Left lung (tissue), 10 donors: ENCODE data around the gene IL19. TPM values are rescaled to one million over a fixed set of nuclear protein-coding genes. Genes with fewer than 3 reads are reported as not detected.

Source experiments
- ATAC-seq: fragments of 200-7000 bp; cut with Tn5 transposase; one replicate; pipeline ENCODE4 v1.9.1; 2020; ENCODE audit warnings: moderate library complexity
- DNase-seq, 4 donors: peaks; one replicate each; pipeline ENCODE4 v3.0.0-alpha.2; 2013 to 2020
- H3K27ac ChIP-seq, 2 donors: fragments of 200-600 bp; sonication (generic) in 1 of 2; one replicate each; pipeline versions ENCODE4 v1.5.0 to v1.8.0; 2020 to 2021
- H3K27me3 ChIP-seq, 2 donors: fragments of 200-600 bp; sonication (generic) in 1 of 2; one replicate each; pipeline versions ENCODE4 v1.5.0 to v1.8.0; 2020 to 2021
- H3K36me3 ChIP-seq, 2 donors: fragments of 200-600 bp; sonication (generic) in 1 of 2; one replicate each; pipeline versions ENCODE4 v1.5.0 to v1.8.0; 2020 to 2021
- H3K4me1 ChIP-seq, 2 donors: fragments of 200-600 bp; one replicate each; pipeline ENCODE4 v1.8.0; 2021
- H3K4me3 ChIP-seq, 2 donors: fragments of 200-600 bp; sonication (generic) in 1 of 2; one replicate each; pipeline versions ENCODE4 v1.5.0 to v1.8.0; 2020 to 2021; ENCODE audit warnings: mild to moderate bottlenecking in 1 of 2
- H3K9me3 ChIP-seq, 2 donors: fragments of 200-600 bp; sonication (generic) in 1 of 2; one replicate each; pipeline versions ENCODE4 v1.5.0 to v1.8.0; 2020 to 2021
- CTCF ChIP-seq, 2 donors: fragments of 200-600 bp; sonication (generic) in 1 of 2; IDR thresholded peaks; one replicate each; pipeline versions ENCODE4 v1.5.0 to v1.8.0; 2021; ENCODE audit warnings: antibody characterized with exemption in 2 of 2
- intact Hi-C, 2 donors: fragments of 100-400 bp; cut with DNase I; formaldehyde crosslinking; loops; one replicate each; pipeline versions ENCODE4 v1.11.2 to v1.14.2; 2022
- polyA plus RNA-seq, 6 donors: library from polyadenylated mRNA; unstranded; fragments of 120-200 nt; gene quantifications; one replicate each; pipeline ENCODE4 v1.2.1, GENCODE V29; 2013; ENCODE audit not compliant: insufficient read length in 6 of 6
- total RNA-seq, 2 donors: library from RNA; stranded (reverse); fragmentation: NEBNext Ultra II Directional; extraction: Animal tissue kit (Norgen Biotek cat#: 25700); gene quantifications; one replicate each; pipeline ENCODE4 v1.2.1, GENCODE V29; 2021
- donor health status: DM: no; HTN: yes; CAD: no.
- donor health status: DM: no; HTN: no; CAD: no.

The IL19 gene
- total and polyA plus RNA-seq, 8 donors, result not detected

GRCh38 chr1:206804156-206804737, 33.7 kb downstream of the IL19 start:
- DNase-seq (no peak), ATAC-seq (no peak)
- no peak overlapping the region for H3K4me3 ChIP-seq
- H3K27me3 ChIP-seq, result no peaks in the 10 kb centered on the region
- no peaks in the 10 kb centered on the region for H3K36me3 ChIP-seq
- no peaks in the 10 kb centered on the region for H3K4me1 ChIP-seq
- H3K9me3 ChIP-seq, result no peaks in the 10 kb centered on the region
- intact Hi-C loops, result no loop called here
- no peak overlapping the region for H3K27ac ChIP-seq
- no peak for TF ChIP-seq CTCF (IDR thresholded peaks at IDR 0.05)

- TF ChIP-seq CTCF (IDR thresholded peaks at IDR 0.05), result no peak
- H3K4me3 ChIP-seq, result no peak overlapping the region
- intact Hi-C loops, result no loop called here
- DNase-seq, result no peak
- no peak overlapping the region for H3K27ac ChIP-seq
- ATAC-seq, result no peak
- H3K27me3 ChIP-seq, result no peaks in the 10 kb centered on the region
- no peaks in the 10 kb centered on the region for H3K9me3 ChIP-seq
- no peaks in the 10 kb centered on the region for H3K4me1 ChIP-seq
- H3K36me3 ChIP-seq, result no peaks in the 10 kb centered on the region
These were observed 34.8 kb downstream of the IL19 start for GRCh38 chr1:206805357-206805756.

GRCh38 chr1:206808615-206809014, 38.0 kb downstream of the IL19 start:
- peak; percentile 76 for ATAC-seq
- no peak overlapping the region for H3K4me3 ChIP-seq
- H3K4me1 ChIP-seq, result no peaks in the 10 kb centered on the region
- DNase-seq, result peak in 1 of 4 donors; percentile 21
- H3K27ac ChIP-seq, result no peak overlapping the region
- intact Hi-C loops, result no loop called here
- H3K36me3 ChIP-seq, result no peaks in the 10 kb centered on the region
- peaks cover 0 to 13% of the 10 kb centered on the region in 2 donors for H3K9me3 ChIP-seq
- TF ChIP-seq CTCF (IDR thresholded peaks at IDR 0.05), result peak in 1 of 2 donors; percentile 23
- H3K27me3 ChIP-seq, result no peaks in the 10 kb centered on the region

GRCh38 chr1:206809504-206810084, 39.0 kb downstream of the IL19 start:
- Histone ChIP-seq H3K27ac (no peak overlapping the region), H3K4me1 (no peaks in the 10 kb centered on the region), H3K4me3 (no peak overlapping the region), H3K36me3 (no peaks in the 10 kb centered on the region), H3K27me3 (no peaks in the 10 kb centered on the region), H3K9me3 (peaks cover 0 to 13% of the 10 kb centered on the region in 2 donors)
- peak in 1 of 2 donors; percentile 17 for TF ChIP-seq CTCF (IDR thresholded peaks at IDR 0.05)
- peak in 1 of 4 donors; percentile 24 for DNase-seq
- intact Hi-C loops, result no loop called here
- peak; percentile 86 for ATAC-seq

- DNase-seq (no peak), ATAC-seq (no peak)
- Histone ChIP-seq H3K27me3 (no peaks in the 10 kb centered on the region), H3K4me1 (no peaks in the 10 kb centered on the region), H3K4me3 (no peak overlapping the region), H3K36me3 (no peaks in the 10 kb centered on the region), H3K27ac (no peak overlapping the region), H3K9me3 (peaks cover 0 to 13% of the 10 kb centered on the region in 2 donors)
- no peak for TF ChIP-seq CTCF (IDR thresholded peaks at IDR 0.05)
- intact Hi-C loops, result no loop called here
These were observed 41.9 kb downstream of the IL19 start for GRCh38 chr1:206812471-206812870.
